ENCODE measurements around the gene IFNA2. TPM values are rescaled to one million over a fixed set of nuclear protein-coding genes. Genes with fewer than 3 reads are reported as not detected.
"Not testable (repeated sequence)": the region's sequence is repeated elsewhere in the genome, so short reads cannot be mapped to it uniquely, and the experiment has no call there.

Gene IFNA2
- not detected in 2 replicates for total RNA-seq
- polyA plus RNA-seq: not detected in 2 replicates
- polyA plus RNA-seq (2012): not detected in 2 replicates
- polyA minus RNA-seq (ENCODE audit: low replicate concordance): not detected in 2 replicates

- Histone ChIP-seq H3K36me3 (ENCODE audit: control insufficient read depth, insufficient read depth, low read length) (no peaks in the 10 kb centered on the region), H3K9me3 (ENCODE audit: control insufficient read depth, insufficient read depth, low read depth, low read length) (no peaks in the 10 kb centered on the region), H3K4me1 (ENCODE audit: control insufficient read depth, extremely low read depth, insufficient read depth, low read length) (no peaks in the 10 kb centered on the region), H3K9ac (ENCODE audit: insufficient read depth, low read length) (no peak within 1 kb of the TSS), H3K27me3 (ENCODE audit: control insufficient read depth, insufficient read depth, low read length) (peaks cover 21% of the 10 kb centered on the region), H3K79me2 (ENCODE audit: control insufficient read depth, insufficient read depth, low read length) (no peaks in the 10 kb centered on the region), H3K4me2 (ENCODE audit: extremely low read depth, insufficient read depth, low read length) (no peak within 1 kb of the TSS), H4K20me1 (ENCODE audit: control insufficient read depth, extremely low read depth, insufficient read depth, low read length) (peaks cover 1% of the 10 kb centered on the region), H3K4me3 (replicated peaks in 1 of 4; ENCODE audit: control extremely low read depth in 1 of 4, insufficient read depth in 1 of 4, low read depth in 3 of 4, low read length in 4 of 4) (no peak within 1 kb of the TSS), H2AFZ (ENCODE audit: low read length) (no peak within 1 kb of the TSS), H3K27ac (ENCODE audit: insufficient read depth, low read length) (no peak within 1 kb of the TSS)
- TF ChIP-seq CTCF (conservative IDR thresholded peaks at IDR 0.05 in 1 of 2, IDR thresholded peaks at IDR 0.05 in 1 of 2; ENCODE audit: low read depth in 1 of 2, low read length in 2 of 2): no peak
- no peak for TF ChIP-seq EZH2 (IDR thresholded peaks at IDR 0.05; ENCODE audit: low read length, missing control alignments)
- no peak for DNase-seq (ENCODE audit: low read depth in 2 of 2)
Observed at GRCh38 chr9:21385131-21385670, at the start of gene IFNA2. Gene IFNA2, minus strand, starts transcription at chr9:21385398. Its CDS starts 69 bp downstream, at chr9:21385329.

- not testable (repeated sequence) for H3K27ac ChIP-seq (ENCODE audit: insufficient read depth, low read length); DNase-seq (ENCODE audit: low read depth in 2 of 2); H3K36me3 ChIP-seq (ENCODE audit: control insufficient read depth, insufficient read depth, low read length); H4K20me1 ChIP-seq (ENCODE audit: control insufficient read depth, extremely low read depth, insufficient read depth, low read length); H2AFZ ChIP-seq (ENCODE audit: low read length); H3K27me3 ChIP-seq (ENCODE audit: control insufficient read depth, insufficient read depth, low read length); H3K4me3 ChIP-seq (replicated peaks in 1 of 4; ENCODE audit: control extremely low read depth in 1 of 4, insufficient read depth in 1 of 4, low read depth in 3 of 4, low read length in 4 of 4); H3K9ac ChIP-seq (ENCODE audit: insufficient read depth, low read length); H3K4me2 ChIP-seq (ENCODE audit: extremely low read depth, insufficient read depth, low read length); H3K9me3 ChIP-seq (ENCODE audit: control insufficient read depth, insufficient read depth, low read depth, low read length); H3K4me1 ChIP-seq (ENCODE audit: control insufficient read depth, extremely low read depth, insufficient read depth, low read length); H3K79me2 ChIP-seq (ENCODE audit: control insufficient read depth, insufficient read depth, low read length)
Observed at GRCh38 chr9:21435015-21435383, 49.8 kb upstream of the IFNA2 start.

GRCh38 chr9:21434202-21435014, 49.2 kb upstream of the IFNA2 start:
- Histone ChIP-seq H3K27ac (ENCODE audit: insufficient read depth, low read length) (no peak overlapping the region), H4K20me1 (ENCODE audit: control insufficient read depth, extremely low read depth, insufficient read depth, low read length) (no peaks in the 10 kb centered on the region), H3K9ac (ENCODE audit: insufficient read depth, low read length) (no peak overlapping the region), H3K4me2 (ENCODE audit: extremely low read depth, insufficient read depth, low read length) (no peak overlapping the region), H3K27me3 (ENCODE audit: control insufficient read depth, insufficient read depth, low read length) (peaks cover 4% of the 10 kb centered on the region), H2AFZ (ENCODE audit: low read length) (no peak overlapping the region), H3K9me3 (ENCODE audit: control insufficient read depth, insufficient read depth, low read depth, low read length) (no peaks in the 10 kb centered on the region), H3K79me2 (ENCODE audit: control insufficient read depth, insufficient read depth, low read length) (no peaks in the 10 kb centered on the region), H3K4me1 (ENCODE audit: control insufficient read depth, extremely low read depth, insufficient read depth, low read length) (no peaks in the 10 kb centered on the region), H3K36me3 (ENCODE audit: control insufficient read depth, insufficient read depth, low read length) (no peaks in the 10 kb centered on the region), H3K4me3 (replicated peaks in 1 of 4; ENCODE audit: control extremely low read depth in 1 of 4, insufficient read depth in 1 of 4, low read depth in 3 of 4, low read length in 4 of 4) (no peak overlapping the region)
- DNase-seq (ENCODE audit: low read depth in 2 of 2): peak; percentile 62 to 83
- no peak for TF ChIP-seq EZH2 (IDR thresholded peaks at IDR 0.05; ENCODE audit: low read length, missing control alignments)
- TF ChIP-seq CTCF (conservative IDR thresholded peaks at IDR 0.05 in 1 of 2, IDR thresholded peaks at IDR 0.05 in 1 of 2; ENCODE audit: low read depth in 1 of 2, low read length in 2 of 2): peak; percentile 54 to 62
